Fibroblast of lung (primary cell): ENCODE results near the gene IL20RB.
"Not testable (repeated sequence)": the region's sequence is repeated elsewhere in the genome, so short reads cannot be mapped to it uniquely, and the experiment has no call there.

ENCODE experiments used
- EZH2 ChIP-seq: IDR thresholded peaks from 2 replicates; pipeline ENCODE4 v1.5.1; 2012; ENCODE audit warnings: low read length, control low read depth, mild to moderate bottlenecking; ENCODE audit errors: missing control alignments
- TF ChIP-seq, protein P1 (sequence below), 2 donors: IDR thresholded peaks in 1 of 2; conservative IDR thresholded peaks in 1 of 2; 1 replicate in 1 of 2; 2 replicates in 1 of 2; pipeline ENCODE4 v1.5.1; 2011 to 2012; ENCODE audit warnings: low read length in 2 of 2, control low read depth in 1 of 2, inconsistent platforms in 1 of 2, low read depth in 1 of 2, mild to moderate bottlenecking in 1 of 2

- TF ChIP-seq, protein P1, sequence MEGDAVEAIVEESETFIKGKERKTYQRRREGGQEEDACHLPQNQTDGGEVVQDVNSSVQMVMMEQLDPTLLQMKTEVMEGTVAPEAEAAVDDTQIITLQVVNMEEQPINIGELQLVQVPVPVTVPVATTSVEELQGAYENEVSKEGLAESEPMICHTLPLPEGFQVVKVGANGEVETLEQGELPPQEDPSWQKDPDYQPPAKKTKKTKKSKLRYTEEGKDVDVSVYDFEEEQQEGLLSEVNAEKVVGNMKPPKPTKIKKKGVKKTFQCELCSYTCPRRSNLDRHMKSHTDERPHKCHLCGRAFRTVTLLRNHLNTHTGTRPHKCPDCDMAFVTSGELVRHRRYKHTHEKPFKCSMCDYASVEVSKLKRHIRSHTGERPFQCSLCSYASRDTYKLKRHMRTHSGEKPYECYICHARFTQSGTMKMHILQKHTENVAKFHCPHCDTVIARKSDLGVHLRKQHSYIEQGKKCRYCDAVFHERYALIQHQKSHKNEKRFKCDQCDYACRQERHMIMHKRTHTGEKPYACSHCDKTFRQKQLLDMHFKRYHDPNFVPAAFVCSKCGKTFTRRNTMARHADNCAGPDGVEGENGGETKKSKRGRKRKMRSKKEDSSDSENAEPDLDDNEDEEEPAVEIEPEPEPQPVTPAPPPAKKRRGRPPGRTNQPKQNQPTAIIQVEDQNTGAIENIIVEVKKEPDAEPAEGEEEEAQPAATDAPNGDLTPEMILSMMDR (conservative IDR thresholded peaks at IDR 0.05 in 1 of 2, IDR thresholded peaks at IDR 0.05 in 1 of 2; ENCODE audit: low read depth in 1 of 2, low read length in 2 of 2): not testable (repeated sequence)
- not testable (repeated sequence) for TF ChIP-seq EZH2
These were observed 49.6 kb downstream of the IL20RB start for GRCh38 chr3:137007376-137007775.
